GM12873 (cell line): ENCODE results near the gene NADK.

Source experiments
- TF ChIP-seq, protein P1 (sequence below): IDR thresholded peaks from 2 replicates; pipeline ENCODE4 v1.5.1; 2012; ENCODE audit warnings: low read depth, mild to moderate bottlenecking, moderate library complexity, low read length, control low read depth; ENCODE audit not compliant: insufficient read depth; ENCODE audit errors: missing control alignments

NADK gene, protein sequence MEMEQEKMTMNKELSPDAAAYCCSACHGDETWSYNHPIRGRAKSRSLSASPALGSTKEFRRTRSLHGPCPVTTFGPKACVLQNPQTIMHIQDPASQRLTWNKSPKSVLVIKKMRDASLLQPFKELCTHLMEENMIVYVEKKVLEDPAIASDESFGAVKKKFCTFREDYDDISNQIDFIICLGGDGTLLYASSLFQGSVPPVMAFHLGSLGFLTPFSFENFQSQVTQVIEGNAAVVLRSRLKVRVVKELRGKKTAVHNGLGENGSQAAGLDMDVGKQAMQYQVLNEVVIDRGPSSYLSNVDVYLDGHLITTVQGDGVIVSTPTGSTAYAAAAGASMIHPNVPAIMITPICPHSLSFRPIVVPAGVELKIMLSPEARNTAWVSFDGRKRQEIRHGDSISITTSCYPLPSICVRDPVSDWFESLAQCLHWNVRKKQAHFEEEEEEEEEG

DNA sequence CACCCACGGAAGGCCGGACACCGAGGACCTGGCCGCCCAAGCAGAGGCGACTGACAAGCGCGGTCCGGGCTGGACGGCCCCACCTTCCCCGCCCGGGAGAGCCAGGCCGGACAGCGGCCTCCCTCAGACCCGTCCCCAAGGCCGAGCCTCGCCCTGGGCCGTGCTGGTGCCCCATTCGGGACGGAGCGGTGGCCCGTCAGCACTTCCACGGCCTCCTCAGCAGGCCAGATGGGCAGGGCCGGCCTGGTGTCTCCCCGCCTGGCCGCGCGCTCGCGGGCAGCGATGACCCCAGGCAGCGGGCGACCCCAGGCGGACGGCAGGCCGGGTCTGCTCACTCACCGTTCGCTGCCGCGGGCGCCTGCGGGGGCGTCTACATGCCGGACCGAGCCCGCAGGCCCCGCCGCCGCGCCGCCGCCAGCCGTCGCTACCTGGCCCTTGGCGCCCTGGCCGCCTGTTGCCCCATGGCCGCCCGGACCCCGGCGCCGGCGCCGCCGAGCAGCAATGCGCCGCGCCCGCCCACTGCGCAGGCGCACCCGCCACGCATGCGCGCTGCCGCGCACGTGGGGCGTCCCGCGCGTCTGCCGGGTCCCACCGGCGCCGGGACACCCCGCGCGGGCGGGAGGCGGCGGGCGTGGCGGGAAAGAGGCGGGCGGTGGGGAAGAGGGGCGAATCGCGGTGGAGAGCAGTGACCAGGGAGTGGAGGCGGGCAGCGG is at the start of gene NADK:
TSS of gene NADK (minus strand) at position 521 of the 713 bp plus-strand sequence. CDS start 13,064 bp downstream, outside the sequence.
- TF ChIP-seq, protein P1, sequence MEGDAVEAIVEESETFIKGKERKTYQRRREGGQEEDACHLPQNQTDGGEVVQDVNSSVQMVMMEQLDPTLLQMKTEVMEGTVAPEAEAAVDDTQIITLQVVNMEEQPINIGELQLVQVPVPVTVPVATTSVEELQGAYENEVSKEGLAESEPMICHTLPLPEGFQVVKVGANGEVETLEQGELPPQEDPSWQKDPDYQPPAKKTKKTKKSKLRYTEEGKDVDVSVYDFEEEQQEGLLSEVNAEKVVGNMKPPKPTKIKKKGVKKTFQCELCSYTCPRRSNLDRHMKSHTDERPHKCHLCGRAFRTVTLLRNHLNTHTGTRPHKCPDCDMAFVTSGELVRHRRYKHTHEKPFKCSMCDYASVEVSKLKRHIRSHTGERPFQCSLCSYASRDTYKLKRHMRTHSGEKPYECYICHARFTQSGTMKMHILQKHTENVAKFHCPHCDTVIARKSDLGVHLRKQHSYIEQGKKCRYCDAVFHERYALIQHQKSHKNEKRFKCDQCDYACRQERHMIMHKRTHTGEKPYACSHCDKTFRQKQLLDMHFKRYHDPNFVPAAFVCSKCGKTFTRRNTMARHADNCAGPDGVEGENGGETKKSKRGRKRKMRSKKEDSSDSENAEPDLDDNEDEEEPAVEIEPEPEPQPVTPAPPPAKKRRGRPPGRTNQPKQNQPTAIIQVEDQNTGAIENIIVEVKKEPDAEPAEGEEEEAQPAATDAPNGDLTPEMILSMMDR, result no peak

DNA sequence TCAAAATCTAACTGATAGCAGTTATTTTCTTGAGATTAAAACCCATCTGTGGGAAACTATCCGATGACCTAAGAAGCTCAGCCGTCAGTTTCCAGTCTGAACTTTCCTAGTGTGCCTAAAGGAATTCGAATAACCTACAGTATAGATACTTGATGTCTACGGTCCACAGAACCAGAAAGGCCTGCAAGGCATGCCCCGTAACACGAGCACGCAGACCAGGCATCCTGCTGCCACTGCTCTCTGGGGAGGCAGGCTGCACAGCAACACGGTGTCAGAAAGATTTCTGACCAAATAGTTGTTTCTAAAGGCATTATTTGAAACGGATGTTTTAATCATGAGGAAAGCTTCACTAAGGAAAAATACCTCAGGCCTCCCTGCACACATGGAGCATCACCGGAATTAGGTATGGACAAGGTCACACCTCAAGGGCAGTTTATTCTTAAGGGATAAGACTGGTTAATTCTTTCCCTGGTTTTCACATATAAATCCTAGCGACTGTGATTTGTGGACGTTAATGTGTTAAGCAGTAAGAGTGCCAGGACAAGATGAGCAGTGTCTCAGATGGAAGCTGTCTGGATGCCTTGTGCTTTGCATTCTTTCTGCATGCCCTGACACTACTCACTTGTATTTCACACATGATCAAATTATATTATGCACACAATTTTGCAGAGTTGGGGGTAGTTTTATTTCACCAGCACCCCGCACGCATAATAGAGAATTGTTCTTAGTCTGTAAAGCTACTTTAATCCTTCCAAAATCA is 49.0 kb upstream of the NADK start:
- TF ChIP-seq, protein P1, result no peak

DNA sequence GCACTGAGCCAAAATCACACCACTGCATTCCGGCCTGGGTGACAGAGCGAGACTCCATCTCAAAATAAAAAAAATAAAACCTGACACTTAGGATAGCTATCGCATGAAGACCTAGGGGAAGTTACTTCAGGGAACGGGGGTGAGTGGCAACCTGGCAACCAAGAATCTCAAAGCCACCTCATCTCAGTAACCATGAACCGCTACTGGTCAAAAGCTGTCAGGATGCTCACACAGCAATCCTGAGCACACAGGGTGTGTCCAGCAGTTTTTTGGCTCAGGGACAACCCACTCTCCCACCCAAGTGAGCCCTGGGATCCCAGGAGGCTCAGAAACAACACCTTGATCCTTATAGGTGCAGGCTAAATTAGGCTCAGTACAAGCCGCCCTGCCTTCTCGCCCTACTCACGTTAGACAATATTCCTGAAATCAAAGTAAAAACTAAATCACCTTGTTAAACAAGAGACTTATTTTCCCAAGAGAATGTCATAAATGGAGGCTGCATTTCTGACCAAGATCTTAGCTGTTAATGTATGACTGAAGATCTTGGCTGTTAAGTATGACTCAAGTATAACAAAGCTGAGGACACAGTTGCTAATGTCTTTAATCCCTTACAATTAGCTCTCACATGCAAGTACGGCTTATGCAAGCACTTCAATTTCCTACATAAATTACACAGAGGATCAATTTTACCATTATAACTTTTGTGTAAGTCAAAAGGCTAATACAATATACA is 48.3 kb upstream of the NADK start:
- TF ChIP-seq, protein P1, result no peak

DNA sequence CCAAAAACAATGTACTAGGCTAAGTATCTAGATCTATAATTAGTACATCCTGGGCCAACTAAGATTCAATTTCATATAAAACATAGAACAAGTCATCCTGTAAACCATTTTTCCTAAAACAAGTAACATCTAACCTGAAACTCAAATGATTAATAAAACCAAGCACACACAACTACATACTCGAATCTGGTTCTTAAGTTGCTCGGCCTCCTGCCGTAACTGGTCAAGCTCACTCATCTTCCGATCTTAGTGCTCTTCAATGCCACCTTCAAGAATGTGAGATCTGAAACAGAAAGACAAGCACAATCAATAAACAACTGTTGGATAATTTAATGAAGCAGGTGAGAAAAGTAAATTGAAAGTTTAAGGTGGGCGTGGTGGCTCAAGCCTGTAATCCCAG is 46.9 kb upstream of the NADK start:
- TF ChIP-seq, protein P1, result no peak

DNA sequence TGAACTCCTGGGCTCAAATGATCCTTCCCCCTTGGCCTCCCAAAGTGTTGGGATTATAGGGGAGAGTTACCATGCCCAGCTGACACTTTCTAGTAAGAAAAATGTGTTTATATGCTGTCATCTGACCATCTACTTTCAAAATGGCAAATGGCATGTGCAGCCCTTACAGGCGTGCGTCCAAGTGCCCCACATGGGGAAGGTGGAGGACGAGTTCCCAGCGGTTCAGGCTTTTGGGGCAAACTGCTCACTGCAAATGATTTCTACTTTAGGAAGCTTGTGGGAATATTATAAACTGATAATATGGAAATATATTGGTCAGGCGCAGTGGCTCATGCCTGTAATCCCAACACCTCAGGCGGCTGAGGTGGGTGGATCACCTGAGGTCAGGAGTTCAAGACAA is 41.5 kb upstream of the NADK start:
- TF ChIP-seq, protein P1, result no peak

DNA sequence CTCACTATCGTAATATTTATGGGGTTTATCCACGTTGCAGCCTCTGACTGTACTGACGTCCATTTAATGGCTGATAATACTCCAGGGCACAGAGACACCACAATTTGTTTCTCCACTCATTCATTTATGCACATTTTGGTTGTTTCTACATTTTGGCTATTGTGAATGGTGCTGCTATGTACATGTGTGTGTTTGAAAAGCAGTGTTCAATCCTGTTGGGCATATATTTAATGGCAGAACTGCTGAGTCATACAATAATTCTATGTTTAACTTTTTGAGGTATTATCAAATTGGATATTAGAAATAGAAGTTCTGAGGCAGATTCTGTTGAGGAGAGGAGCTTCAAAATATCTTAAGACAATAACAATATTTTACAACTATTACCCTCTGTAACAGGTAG is 39.0 kb upstream of the NADK start:
- TF ChIP-seq, protein P1, result no peak
